GM20431 (cell line): ENCODE measurements around the gene ZNF639.
"Not testable (repeated sequence)": the region's sequence is repeated elsewhere in the genome, so short reads cannot be mapped to it uniquely, and the experiment has no call there.

Experiments
- in situ Hi-C: fragments of 300-500 bp; cut with MseI, MboI; formaldehyde crosslinking; loops from one replicate; pipeline ENCODE4 v1.15.0; 2020; ENCODE audit warnings: low sequenced_read_pairs; ENCODE audit not compliant: unreplicated experiment

ZNF639 gene

GRCh38 chr3:179322286-179323196 is at the start of gene ZNF639:
Gene ZNF639 (plus strand): TSS chr3:179323031. CDS start chr3:179328294, 5,263 bp downstream.
- in situ Hi-C loops, result loop anchor here (25.0 kb wide), 1 partner anchor 185 kb away; the partner anchor contains the start of gene PIK3CA

- in situ Hi-C loops, result not testable (repeated sequence)
Measured at GRCh38 chr3:179274434-179274833, 48.4 kb upstream of the ZNF639 start.

GRCh38 chr3:179276001-179276400 is 46.8 kb upstream of the ZNF639 start:
- in situ Hi-C loops, result no loop called here

DNA sequence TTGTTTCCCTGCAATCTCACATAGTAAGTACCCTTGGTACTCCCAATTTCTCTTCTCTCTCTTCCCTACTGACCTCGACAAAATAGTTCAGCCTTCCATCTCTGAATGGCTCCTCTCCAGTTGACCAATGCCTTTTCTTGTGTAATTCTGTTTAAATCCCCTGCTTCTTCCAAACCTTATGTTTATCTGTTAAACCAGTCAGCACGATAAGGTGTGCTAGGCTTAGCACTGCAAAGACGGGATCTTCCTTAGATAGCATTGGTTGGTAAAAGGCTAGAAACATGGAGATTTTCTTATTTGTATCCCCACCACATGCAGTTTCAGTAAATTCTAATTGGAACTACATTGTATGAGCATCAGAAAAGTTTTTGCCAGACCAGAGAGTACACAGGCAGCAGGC is 46.1 kb upstream of the ZNF639 start:
- in situ Hi-C loops, result no loop called here

DNA sequence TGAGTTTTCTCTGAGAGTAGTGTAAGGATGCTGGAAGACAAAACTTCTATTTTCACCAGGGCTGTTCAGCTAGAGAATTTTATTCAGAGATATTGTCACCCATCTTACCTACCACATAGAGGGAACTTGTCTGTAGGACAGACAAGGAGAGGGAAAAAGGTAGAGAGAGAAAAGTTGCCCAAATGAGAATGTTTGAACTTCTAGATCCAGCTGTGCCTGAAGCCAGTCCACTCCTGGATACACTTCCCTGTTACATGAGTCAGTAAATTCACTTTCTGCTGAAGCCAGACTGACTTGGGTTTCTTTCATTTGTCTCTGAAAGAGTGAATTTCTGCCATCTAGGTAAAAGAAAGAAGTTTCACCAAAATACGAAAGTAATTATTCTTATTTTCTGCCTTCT is 44.7 kb upstream of the ZNF639 start:
- in situ Hi-C loops, result no loop called here

- in situ Hi-C loops, result no loop called here
Measured at GRCh38 chr3:179278932-179279693, 43.7 kb upstream of the ZNF639 start.

DNA sequence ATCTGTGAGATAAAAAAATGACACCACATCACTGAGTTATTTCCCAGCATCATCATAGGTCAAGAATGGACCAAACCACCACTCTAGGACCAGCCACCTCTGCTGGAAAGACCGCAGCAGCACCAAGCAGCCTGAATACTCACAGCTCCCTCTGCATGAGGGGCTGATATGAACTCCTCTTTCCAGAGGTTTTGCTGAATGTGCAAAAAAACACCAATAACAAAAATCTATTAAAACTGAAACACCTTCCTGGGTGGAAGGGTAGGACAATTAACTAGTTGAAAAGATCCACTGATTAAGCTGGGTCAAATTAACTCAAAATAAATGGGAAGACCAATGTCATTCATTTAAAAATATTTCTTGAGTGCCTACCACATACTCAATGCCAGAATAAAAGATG is 43.0 kb upstream of the ZNF639 start:
- in situ Hi-C loops, result no loop called here

- in situ Hi-C loops, result no loop called here
Measured at GRCh38 chr3:179281825-179282224, 41.0 kb upstream of the ZNF639 start.

DNA sequence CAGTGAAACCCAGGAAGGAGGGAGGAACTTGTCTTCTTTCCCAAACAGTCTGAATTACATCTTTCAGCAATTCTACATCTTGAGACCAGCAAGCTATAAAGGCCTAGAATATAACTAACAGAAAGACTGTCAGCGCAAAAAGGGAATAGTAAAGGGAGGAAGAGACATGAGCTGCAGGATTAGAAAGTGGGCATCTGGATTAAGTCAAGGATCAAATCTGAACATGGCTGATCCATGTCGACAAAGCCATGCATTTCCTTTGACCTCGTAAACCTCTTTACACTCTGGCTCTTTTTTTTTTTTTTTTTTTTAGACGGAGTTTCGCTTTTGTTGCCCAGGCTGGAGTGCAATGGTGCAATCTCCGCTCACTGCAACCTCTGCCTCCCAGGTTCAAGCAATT is 36.5 kb upstream of the ZNF639 start:
- in situ Hi-C loops, result no loop called here

DNA sequence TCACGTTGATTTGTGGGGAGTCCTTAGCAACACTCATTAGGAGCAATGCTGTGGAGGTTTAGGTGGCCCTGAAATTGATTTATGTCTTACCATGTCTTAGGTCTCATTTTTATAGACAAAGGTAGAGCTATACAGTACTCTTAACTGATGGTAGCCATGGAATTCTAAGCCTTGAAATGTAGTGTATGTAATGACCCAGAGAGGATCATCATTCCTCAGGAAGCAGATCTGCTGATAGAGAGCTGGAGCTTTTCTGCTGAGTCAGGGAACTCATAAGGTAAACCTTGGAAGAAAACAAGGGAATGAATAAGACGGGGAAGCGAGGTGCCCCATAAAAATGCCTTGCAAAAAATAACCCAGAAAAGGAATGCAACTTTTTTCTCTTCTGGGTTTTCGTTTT is 34.0 kb upstream of the ZNF639 start:
- in situ Hi-C loops, result no loop called here

- in situ Hi-C loops, result no loop called here
Measured at GRCh38 chr3:179289295-179289694, 33.5 kb upstream of the ZNF639 start.

DNA sequence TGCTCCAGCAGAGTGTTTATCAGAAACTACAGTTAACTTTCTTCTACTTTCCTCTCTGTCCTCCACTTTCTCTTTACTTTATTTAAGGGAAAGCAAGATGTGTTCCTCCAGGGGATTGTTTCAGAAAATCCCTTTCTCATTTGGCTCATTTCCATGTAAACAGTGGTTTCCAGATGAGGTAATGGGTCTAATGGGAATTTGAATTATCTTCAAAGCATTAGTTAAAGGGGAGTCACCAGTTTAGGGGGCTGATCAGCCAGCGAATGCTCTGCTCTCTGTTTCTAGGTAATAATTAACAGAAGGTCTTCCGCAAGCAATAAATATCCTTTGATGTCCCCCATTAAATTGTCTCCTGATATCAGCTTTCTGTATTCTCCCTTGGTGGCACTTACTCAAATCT is 30.4 kb upstream of the ZNF639 start:
- in situ Hi-C loops, result no loop called here

GRCh38 chr3:179297971-179298725 is 24.7 kb upstream of the ZNF639 start:
- in situ Hi-C loops, result no loop called here

DNA sequence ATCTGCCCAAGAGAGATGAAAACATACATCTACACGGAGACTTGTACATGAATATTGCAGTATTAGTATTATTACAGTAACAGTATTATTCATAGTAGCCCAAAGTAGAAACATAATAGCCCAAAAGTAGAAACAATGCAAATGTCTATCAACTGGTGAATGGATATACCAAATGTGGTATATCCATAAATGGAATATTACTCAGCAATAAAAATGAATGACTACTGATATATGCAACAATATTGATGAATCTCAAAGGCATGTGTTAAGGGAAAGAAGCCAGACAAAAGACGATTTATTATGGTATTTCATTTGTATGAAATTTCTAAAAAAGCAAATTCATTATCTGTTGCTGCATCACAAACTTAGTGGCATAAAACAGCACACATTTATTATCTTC is 23.5 kb upstream of the ZNF639 start:
- in situ Hi-C loops, result no loop called here

DNA sequence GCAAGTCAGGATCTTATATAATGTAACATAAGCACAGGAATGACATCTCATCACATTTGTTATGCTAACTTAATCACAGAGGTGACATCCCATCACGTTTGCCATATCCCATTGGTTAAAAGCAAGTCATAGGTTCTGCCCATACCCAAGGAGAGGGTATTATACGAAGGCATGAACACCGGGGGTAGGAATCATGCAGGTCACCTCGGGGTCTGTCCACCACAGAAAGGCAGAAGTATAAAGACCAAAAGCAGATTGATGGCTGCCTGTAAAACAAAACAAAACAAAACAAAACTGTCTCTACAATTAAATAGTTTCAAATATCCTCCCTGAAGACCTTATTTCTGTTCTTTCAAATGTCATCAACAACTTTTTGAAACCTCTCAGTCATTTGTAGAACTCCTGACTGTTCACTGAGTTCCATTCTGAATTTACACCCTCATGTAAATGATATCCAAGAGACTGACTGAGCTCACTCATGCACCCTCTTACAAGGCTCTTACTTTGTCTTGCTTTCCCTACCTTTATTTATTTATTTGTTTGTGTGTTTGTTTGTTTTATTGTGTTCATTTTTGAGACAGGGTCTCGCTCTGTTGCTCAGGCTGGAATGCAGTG is 22.7 kb upstream of the ZNF639 start:
- in situ Hi-C loops, result loop anchor here (25.0 kb wide), 1 partner anchor 163 kb away; the partner anchor contains the start of gene PIK3CA

- in situ Hi-C loops, result loop anchor here (25.0 kb wide), 1 partner anchor 164 kb away; the partner anchor contains the start of gene PIK3CA
Measured at GRCh38 chr3:179301645-179302044, 21.2 kb upstream of the ZNF639 start.

DNA sequence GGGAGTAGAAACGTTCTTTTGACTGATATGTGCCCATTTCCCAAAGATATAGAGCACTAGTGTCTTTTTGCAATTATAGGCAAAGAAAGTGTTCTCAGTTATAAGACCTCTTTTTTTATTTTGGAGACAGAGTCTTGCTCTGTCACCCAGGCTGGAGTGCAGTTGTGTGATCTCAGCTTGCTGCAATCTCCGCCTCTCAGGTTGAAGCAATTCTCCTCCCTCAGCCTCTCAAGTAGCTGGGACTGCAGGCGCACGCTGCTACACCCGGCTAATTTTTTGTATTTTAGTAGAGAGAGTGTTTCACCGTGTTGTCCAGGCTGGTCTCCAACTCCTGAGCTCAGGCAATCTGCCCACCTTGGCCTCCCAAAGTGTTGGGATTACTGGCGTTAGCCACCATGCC is 20.7 kb upstream of the ZNF639 start:
- in situ Hi-C loops, result loop anchor here (25.0 kb wide), 1 partner anchor 165 kb away; the partner anchor contains the start of gene PIK3CA

- in situ Hi-C loops, result loop anchor here (25.0 kb wide), 1 partner anchor 167 kb away; the partner anchor contains the start of gene PIK3CA
Measured at GRCh38 chr3:179304605-179305004, 18.2 kb upstream of the ZNF639 start.

DNA sequence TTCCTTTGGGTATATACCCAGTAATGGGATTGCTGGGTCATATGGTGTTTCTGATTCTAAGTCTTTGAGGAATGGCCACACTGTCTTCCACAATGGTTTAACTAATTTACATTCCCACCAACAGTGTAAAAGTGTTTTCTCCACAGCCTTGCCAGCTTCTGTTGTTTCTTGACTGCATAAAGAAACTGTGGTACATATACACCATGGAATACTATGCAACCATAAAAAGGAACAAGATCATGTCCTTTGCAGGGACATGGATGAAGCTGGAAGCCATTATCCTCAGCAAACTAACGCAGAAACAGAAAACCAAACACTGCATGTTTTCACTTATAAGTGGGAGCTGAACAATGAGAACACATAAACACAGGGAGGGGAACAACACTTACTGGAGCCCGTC is 15.5 kb upstream of the ZNF639 start:
- in situ Hi-C loops, result loop anchor here (25.0 kb wide), 1 partner anchor 170 kb away; the partner anchor contains the start of gene PIK3CA
